Measurements from ENCODE around the gene NDUFS4.
"Not testable (repeated sequence)": the region's sequence is repeated elsewhere in the genome, so short reads cannot be mapped to it uniquely, and the experiment has no call there.

The NDUFS4 gene

GRCh38 chr5:53642061-53642460, 81.6 kb downstream of the NDUFS4 start:
- TF ChIP-seq, protein P1, sequence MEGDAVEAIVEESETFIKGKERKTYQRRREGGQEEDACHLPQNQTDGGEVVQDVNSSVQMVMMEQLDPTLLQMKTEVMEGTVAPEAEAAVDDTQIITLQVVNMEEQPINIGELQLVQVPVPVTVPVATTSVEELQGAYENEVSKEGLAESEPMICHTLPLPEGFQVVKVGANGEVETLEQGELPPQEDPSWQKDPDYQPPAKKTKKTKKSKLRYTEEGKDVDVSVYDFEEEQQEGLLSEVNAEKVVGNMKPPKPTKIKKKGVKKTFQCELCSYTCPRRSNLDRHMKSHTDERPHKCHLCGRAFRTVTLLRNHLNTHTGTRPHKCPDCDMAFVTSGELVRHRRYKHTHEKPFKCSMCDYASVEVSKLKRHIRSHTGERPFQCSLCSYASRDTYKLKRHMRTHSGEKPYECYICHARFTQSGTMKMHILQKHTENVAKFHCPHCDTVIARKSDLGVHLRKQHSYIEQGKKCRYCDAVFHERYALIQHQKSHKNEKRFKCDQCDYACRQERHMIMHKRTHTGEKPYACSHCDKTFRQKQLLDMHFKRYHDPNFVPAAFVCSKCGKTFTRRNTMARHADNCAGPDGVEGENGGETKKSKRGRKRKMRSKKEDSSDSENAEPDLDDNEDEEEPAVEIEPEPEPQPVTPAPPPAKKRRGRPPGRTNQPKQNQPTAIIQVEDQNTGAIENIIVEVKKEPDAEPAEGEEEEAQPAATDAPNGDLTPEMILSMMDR (IDR thresholded peaks at IDR 0.05; ENCODE audit: insufficient read depth, low read depth, low read length, missing control alignments), result no peak
- H3K4me3 ChIP-seq (ENCODE audit: low read length), result no peak overlapping the region
- peak; percentile 58 for DNase-seq (ENCODE audit: low read depth)

GRCh38 chr5:53643445-53643844, 83.0 kb downstream of the NDUFS4 start:
- TF ChIP-seq, protein P1 (IDR thresholded peaks at IDR 0.05; ENCODE audit: insufficient read depth, low read depth, low read length, missing control alignments), result no peak
- DNase-seq (ENCODE audit: low read depth), result peak; percentile 14
- no peak overlapping the region for H3K4me3 ChIP-seq (ENCODE audit: low read length)

GRCh38 chr5:53645078-53645477, 84.6 kb downstream of the NDUFS4 start:
- H3K4me3 ChIP-seq (ENCODE audit: low read length), result no peak overlapping the region
- no peak for DNase-seq (ENCODE audit: low read depth)
- TF ChIP-seq, protein P1 (IDR thresholded peaks at IDR 0.05; ENCODE audit: insufficient read depth, low read depth, low read length, missing control alignments), result no peak

- DNase-seq (ENCODE audit: low read depth), result no peak
- TF ChIP-seq, protein P1 (IDR thresholded peaks at IDR 0.05; ENCODE audit: insufficient read depth, low read depth, low read length, missing control alignments), result no peak
- no peak overlapping the region for H3K4me3 ChIP-seq (ENCODE audit: low read length)
Measured at GRCh38 chr5:53649352-53649751, 88.9 kb downstream of the NDUFS4 start.

- not testable (repeated sequence) for DNase-seq (ENCODE audit: low read depth); H3K4me3 ChIP-seq (ENCODE audit: low read length)
Measured at GRCh38 chr5:53660573-53660972, 100.1 kb downstream of the NDUFS4 start.

DNA sequence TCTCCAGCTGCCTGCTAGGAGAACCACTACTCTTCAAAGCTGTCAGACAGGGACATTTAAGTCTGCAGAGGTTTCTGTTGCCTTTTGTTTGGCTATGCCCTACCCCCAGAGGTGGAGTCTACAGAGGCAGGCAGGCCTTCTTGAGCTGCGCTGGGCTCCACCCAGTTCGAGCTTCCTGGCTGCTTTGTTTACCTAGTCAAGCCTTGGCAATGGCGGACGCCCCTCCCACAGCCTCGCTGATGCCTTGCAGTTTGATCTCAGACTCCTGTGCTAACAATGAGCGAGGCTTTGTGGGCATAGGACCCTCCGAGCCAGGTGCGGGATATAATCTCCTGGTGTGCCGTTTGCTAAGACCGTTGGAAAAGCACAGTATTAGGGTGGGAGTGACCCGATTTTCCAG, 104.9 kb downstream of the NDUFS4 start:
- not testable (repeated sequence) for H3K4me3 ChIP-seq (ENCODE audit: low read length); DNase-seq (ENCODE audit: low read depth)

DNA sequence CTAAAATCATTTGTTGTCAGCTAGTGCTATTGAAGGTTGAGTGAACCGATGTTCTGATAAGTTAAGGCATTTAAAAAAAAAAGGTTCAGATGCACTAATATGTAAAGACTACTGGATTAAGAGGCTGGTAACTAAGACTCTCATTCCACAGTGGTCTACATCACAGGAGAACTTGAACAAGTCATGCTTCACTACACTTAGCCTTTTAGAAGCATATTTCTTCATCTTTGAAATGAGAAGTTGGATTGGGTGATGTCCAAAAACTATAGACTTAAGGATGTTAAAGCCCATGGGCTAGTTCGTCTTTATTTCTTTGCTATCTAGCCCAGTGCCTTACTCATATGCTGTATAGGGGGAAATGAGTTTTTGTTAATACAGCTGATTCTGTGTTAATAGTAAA, 107.2 kb downstream of the NDUFS4 start:
- TF ChIP-seq, protein P1 (IDR thresholded peaks at IDR 0.05; ENCODE audit: insufficient read depth, low read depth, low read length, missing control alignments), result no peak
- DNase-seq (ENCODE audit: low read depth), result no peak
- H3K4me3 ChIP-seq (ENCODE audit: low read length), result no peak overlapping the region

- DNase-seq (ENCODE audit: low read depth), result no peak
Measured at GRCh38 chr5:53671447-53671846, 111.0 kb downstream of the NDUFS4 start.

More at GRCh38 chr5:53671447-53671846, 111.0 kb downstream of the NDUFS4 start:
- TF ChIP-seq, protein P1 (IDR thresholded peaks at IDR 0.05; ENCODE audit: insufficient read depth, low read depth, low read length, missing control alignments), result no peak
- H3K4me3 ChIP-seq (ENCODE audit: low read length), result no peak overlapping the region

All from epithelial cell of esophagus (primary cell).